Measurements from ENCODE around the gene SPATA1. TPM values are rescaled to one million over a fixed set of nuclear protein-coding genes. Genes with fewer than 3 reads are reported as not detected.
"Not testable (repeated sequence)": the region's sequence is repeated elsewhere in the genome, so short reads cannot be mapped to it uniquely, and the experiment has no call there.

SPATA1 gene
- total RNA-seq, 1 donor from 2014 or later = 1.5 TPM

- H3K9me3 Mint-ChIP-seq = peaks cover 4% of the 10 kb centered on the region
- TF ChIP-seq CTCF (conservative IDR thresholded peaks at IDR 0.05) = no peak
- peaks cover 9% of the 10 kb centered on the region for H3K4me1 Mint-ChIP-seq
- DNase-seq (ENCODE audit: low read depth, low spot score) = no peak
- no peaks in the 10 kb centered on the region for H3K36me3 Mint-ChIP-seq (ENCODE audit: low read depth)
- H3K27ac Mint-ChIP-seq (ENCODE audit: unreplicated experiment) = peak overlapping the region; percentile 8
- H3K27me3 Mint-ChIP-seq (ENCODE audit: low read depth) = no peaks in the 10 kb centered on the region
- H3K4me3 Mint-ChIP-seq = no peak overlapping the region
These were observed 77.5 kb downstream of the SPATA1 start for GRCh38 chr1:84583648-84584047.

GRCh38 chr1:84584126-84584525 lies 77.9 kb downstream of the SPATA1 start:
- H3K4me3 Mint-ChIP-seq = no peak overlapping the region
- DNase-seq (ENCODE audit: low read depth, low spot score) = no peak
- H3K9me3 Mint-ChIP-seq = peaks cover 4% of the 10 kb centered on the region
- H3K36me3 Mint-ChIP-seq (ENCODE audit: low read depth) = no peaks in the 10 kb centered on the region
- H3K4me1 Mint-ChIP-seq = peaks cover 9% of the 10 kb centered on the region
- H3K27ac Mint-ChIP-seq (ENCODE audit: unreplicated experiment) = no peak overlapping the region
- no peaks in the 10 kb centered on the region for H3K27me3 Mint-ChIP-seq (ENCODE audit: low read depth)
- TF ChIP-seq CTCF (conservative IDR thresholded peaks at IDR 0.05) = no peak

- no peaks in the 10 kb centered on the region for H3K36me3 Mint-ChIP-seq (ENCODE audit: low read depth)
- peaks cover 4% of the 10 kb centered on the region for H3K9me3 Mint-ChIP-seq
- TF ChIP-seq CTCF (conservative IDR thresholded peaks at IDR 0.05) = no peak
- H3K4me1 Mint-ChIP-seq = peaks cover 9% of the 10 kb centered on the region
- DNase-seq (ENCODE audit: low read depth, low spot score) = no peak
- H3K27ac Mint-ChIP-seq (ENCODE audit: unreplicated experiment) = no peak overlapping the region
- H3K27me3 Mint-ChIP-seq (ENCODE audit: low read depth) = no peaks in the 10 kb centered on the region
- no peak overlapping the region for H3K4me3 Mint-ChIP-seq
These were observed 79.6 kb downstream of the SPATA1 start for GRCh38 chr1:84585803-84586202.

GRCh38 chr1:84587099-84587498 lies 80.9 kb downstream of the SPATA1 start:
- no peak overlapping the region for H3K4me3 Mint-ChIP-seq
- no peak for DNase-seq (ENCODE audit: low read depth, low spot score)
- no peak for TF ChIP-seq CTCF (conservative IDR thresholded peaks at IDR 0.05)
- H3K27ac Mint-ChIP-seq (ENCODE audit: unreplicated experiment) = no peak overlapping the region
- no peaks in the 10 kb centered on the region for H3K36me3 Mint-ChIP-seq (ENCODE audit: low read depth)
- H3K27me3 Mint-ChIP-seq (ENCODE audit: low read depth) = no peaks in the 10 kb centered on the region
- peaks cover 9% of the 10 kb centered on the region for H3K4me1 Mint-ChIP-seq
- H3K9me3 Mint-ChIP-seq = peaks cover 6% of the 10 kb centered on the region

- not testable (repeated sequence) for H3K4me3 Mint-ChIP-seq; H3K27ac Mint-ChIP-seq (ENCODE audit: unreplicated experiment); H3K36me3 Mint-ChIP-seq (ENCODE audit: low read depth); DNase-seq (ENCODE audit: low read depth, low spot score); H3K27me3 Mint-ChIP-seq (ENCODE audit: low read depth); H3K4me1 Mint-ChIP-seq
- peaks cover 11% of the 10 kb centered on the region for H3K9me3 Mint-ChIP-seq
These were observed 88.8 kb downstream of the SPATA1 start for GRCh38 chr1:84594959-84595358.

- H3K4me1 Mint-ChIP-seq = no peaks in the 10 kb centered on the region
- peaks cover 6% of the 10 kb centered on the region for H3K27me3 Mint-ChIP-seq (ENCODE audit: low read depth)
- peaks cover 13% of the 10 kb centered on the region for H3K9me3 Mint-ChIP-seq
- no peak for TF ChIP-seq CTCF (conservative IDR thresholded peaks at IDR 0.05)
- H3K36me3 Mint-ChIP-seq (ENCODE audit: low read depth) = peaks cover 4% of the 10 kb centered on the region
- H3K27ac Mint-ChIP-seq (ENCODE audit: unreplicated experiment) = no peak overlapping the region
- H3K4me3 Mint-ChIP-seq = no peak overlapping the region
- no peak for DNase-seq (ENCODE audit: low read depth, low spot score)
These were observed 90.8 kb downstream of the SPATA1 start for GRCh38 chr1:84597011-84597410.
